Activated CD8-positive, alpha-beta memory T cell treated with anti-CD3 and anti-CD28 coated beads for 24 hours (primary cell): ENCODE results near the gene GPR33.
"Not testable (repeated sequence)": the region's sequence is repeated elsewhere in the genome, so short reads cannot be mapped to it uniquely, and the experiment has no call there.

Experiments
- DNase-seq: peaks from one replicate; pipeline ENCODE4 v3.0.0-alpha.2; 2020

The GPR33 gene

GRCh38 chr14:31487886-31488285, at the start of gene GPR33:
GPR33 (minus strand) TSS chr14:31488039; CDS start chr14:31483965, 4,074 bp downstream.
- DNase-seq: no peak

GRCh38 chr14:31536201-31536960, 48.5 kb upstream of the GPR33 start:
- DNase-seq: no peak

- DNase-seq: no peak
Observed at GRCh38 chr14:31530136-31530535, 42.3 kb upstream of the GPR33 start.

- DNase-seq: no peak
Observed at GRCh38 chr14:31529053-31529452, 41.2 kb upstream of the GPR33 start.

- DNase-seq: no peak
Observed at GRCh38 chr14:31527546-31527945, 39.7 kb upstream of the GPR33 start.

GRCh38 chr14:31527087-31527486, 39.2 kb upstream of the GPR33 start:
- no peak for DNase-seq

GRCh38 chr14:31510855-31511254, 23.0 kb upstream of the GPR33 start:
- no peak for DNase-seq

- DNase-seq: no peak
Observed at GRCh38 chr14:31510222-31510621, 22.4 kb upstream of the GPR33 start.

- no peak for DNase-seq
Observed at GRCh38 chr14:31508135-31508534, 20.3 kb upstream of the GPR33 start.

- DNase-seq: no peak
Observed at GRCh38 chr14:31505411-31505810, 17.6 kb upstream of the GPR33 start.

GRCh38 chr14:31501870-31502269, 14.0 kb upstream of the GPR33 start:
- no peak for DNase-seq

- DNase-seq: no peak
Observed at GRCh38 chr14:31492759-31493498, 5.1 kb upstream of the GPR33 start.

- DNase-seq: no peak
Observed at GRCh38 chr14:31489691-31490090, 1.9 kb upstream of the GPR33 start.

- DNase-seq: no peak
Observed at GRCh38 chr14:31486764-31487163, 1.1 kb downstream of the GPR33 start.

- DNase-seq: no peak
Observed at GRCh38 chr14:31484754-31485153, 3.1 kb downstream of the GPR33 start.

- DNase-seq: no peak
Observed at GRCh38 chr14:31480156-31480555, 7.7 kb downstream of the GPR33 start.

- no peak for DNase-seq
Observed at GRCh38 chr14:31479027-31479426, 8.8 kb downstream of the GPR33 start.

- DNase-seq: no peak
Observed at GRCh38 chr14:31477248-31477647, 10.6 kb downstream of the GPR33 start.

GRCh38 chr14:31476131-31476866, 11.5 kb downstream of the GPR33 start:
- DNase-seq: no peak

GRCh38 chr14:31466554-31466953, 21.3 kb downstream of the GPR33 start:
- no peak for DNase-seq

GRCh38 chr14:31465111-31465510, 22.7 kb downstream of the GPR33 start:
- DNase-seq: no peak

- DNase-seq: not testable (repeated sequence)
Observed at GRCh38 chr14:31462450-31462849, 25.4 kb downstream of the GPR33 start.

- no peak for DNase-seq
Observed at GRCh38 chr14:31461545-31461944, 26.3 kb downstream of the GPR33 start.
